HUES64 (cell line): ENCODE data around the gene ENTPD8.

Source experiments
- H3K27ac ChIP-seq: 2 replicates; pipeline ENCODE4 v1.7.0; 2013; ENCODE audit warnings: low read depth, low read length, inconsistent platforms
- H3K27me3 ChIP-seq: 2 replicates; pipeline ENCODE4 v1.6.1; 2013; ENCODE audit warnings: mild to moderate bottlenecking, low read length; ENCODE audit not compliant: insufficient read depth
- H3K36me3 ChIP-seq: 2 replicates; pipeline ENCODE4 v1.6.1; 2013; ENCODE audit warnings: mild to moderate bottlenecking, low read length; ENCODE audit not compliant: insufficient read depth
- H3K4me1 ChIP-seq: 2 replicates; pipeline ENCODE4 v1.6.1; 2013; ENCODE audit warnings: mild to moderate bottlenecking, low read length, moderate library complexity; ENCODE audit not compliant: insufficient read depth
- H3K4me3 ChIP-seq: 2 replicates; pipeline ENCODE4 v1.5.1; 2013; ENCODE audit warnings: mild to moderate bottlenecking, low read length, moderate library complexity
- H3K9ac ChIP-seq: 2 replicates; pipeline ENCODE4 v1.6.1; 2013; ENCODE audit warnings: mild to moderate bottlenecking, low read depth, low read length
- H3K9me3 ChIP-seq: 2 replicates; pipeline ENCODE4 v1.6.1; 2013; ENCODE audit warnings: low read depth, low read length; ENCODE audit not compliant: insufficient read depth
- WGBS: fragments of 150-250, 120-280 bp; methylation state at CpG from one replicate; pipeline ENCODE4 v1.1.7; 2013; ENCODE audit warnings: missing lambda C conversion rate; 5-methylcytosine and 5-hydroxymethylcytosine counted together

Gene ENTPD8

DNA sequence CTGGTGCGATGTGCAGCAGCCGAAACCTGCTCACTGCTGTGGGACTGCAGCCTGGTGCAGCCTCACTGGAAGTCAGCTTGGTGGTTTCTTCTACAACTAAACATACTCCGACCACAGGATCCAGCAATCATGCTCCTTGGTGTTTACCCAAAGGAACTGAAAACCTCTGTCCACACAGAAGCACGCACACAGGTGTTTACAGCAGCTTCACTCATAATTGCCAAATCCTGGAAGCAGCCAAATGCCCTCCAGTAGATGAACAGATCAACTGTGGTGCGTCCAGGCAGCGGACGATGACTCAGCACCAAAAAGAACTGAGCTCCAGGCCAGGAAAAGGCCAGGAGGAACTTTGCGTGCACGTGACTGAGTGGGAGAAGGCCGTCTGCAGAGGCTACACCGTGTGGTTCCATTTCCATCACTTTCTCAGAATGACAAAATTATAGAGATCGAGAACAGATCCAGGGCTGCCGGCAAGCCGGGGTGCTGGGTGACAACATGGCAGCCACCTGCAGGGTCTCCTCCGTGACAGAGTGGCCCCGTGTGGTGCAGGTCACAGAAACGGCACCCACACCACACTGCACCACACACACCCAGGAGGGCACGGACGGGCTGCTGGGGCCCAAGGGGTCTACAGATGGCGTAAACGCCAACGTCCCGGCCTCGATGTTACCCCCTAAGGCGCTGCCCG, 41.1 kb upstream of the ENTPD8 start:
- 94% methylated on average over 26 of the region's 26 CpGs for WGBS

DNA sequence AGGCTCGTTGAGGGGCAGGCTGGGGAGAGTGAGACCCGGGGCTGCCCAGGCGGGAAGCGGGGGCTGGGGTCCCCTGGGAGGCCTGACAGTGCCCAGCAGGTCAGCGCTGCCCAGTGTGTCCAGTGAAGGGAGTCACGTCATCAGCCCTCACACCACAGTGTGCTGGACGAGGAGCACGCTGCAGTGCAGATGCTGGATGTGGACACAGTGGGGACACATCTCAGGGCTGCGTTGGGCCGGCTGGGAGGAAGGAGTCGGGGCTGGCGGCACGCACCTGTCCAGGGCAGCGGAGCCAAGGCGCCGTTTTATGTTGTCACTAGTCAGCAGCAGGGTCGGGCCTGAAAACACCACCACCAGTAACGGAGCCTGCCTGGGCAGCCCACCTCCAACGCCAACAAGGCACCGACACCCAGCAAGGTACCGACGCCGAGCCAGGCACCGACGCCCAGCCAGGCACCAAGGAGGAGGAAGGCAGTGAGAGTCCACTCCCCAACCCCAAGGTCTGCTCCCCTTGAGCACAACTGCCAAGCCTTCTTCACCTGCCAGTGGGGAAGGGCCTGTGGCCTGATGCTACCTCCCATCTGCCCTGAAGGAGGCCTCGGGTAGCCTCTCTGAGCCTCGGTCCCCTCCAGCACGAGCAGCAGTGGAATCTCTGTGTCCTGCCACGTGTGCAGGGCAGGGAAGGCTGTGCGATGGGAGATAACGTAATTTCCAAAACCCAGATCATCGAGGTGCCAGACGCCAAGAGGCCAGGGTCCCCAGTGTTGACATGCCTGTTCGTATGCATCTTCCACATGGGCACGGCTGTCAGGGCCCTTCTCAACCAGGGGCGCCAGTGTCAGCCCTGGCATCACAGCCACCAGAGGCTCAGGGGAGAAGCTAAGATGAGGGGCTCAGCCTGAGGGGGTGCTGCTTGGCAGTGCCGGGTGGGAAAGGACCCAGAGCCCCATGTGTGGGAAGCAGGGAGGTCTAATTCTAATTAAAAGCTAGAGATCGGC, 39.8 kb upstream of the ENTPD8 start:
- Histone ChIP-seq H3K4me3 (no peak overlapping the region), H3K27ac (no peak overlapping the region), H3K9me3 (peaks cover 3% of the 10 kb centered on the region; the same call in 1 of the 2 replicates), H3K36me3 (no peaks in the 10 kb centered on the region), H3K9ac (no peak overlapping the region), H3K4me1 (no peaks in the 10 kb centered on the region), H3K27me3 (no peaks in the 10 kb centered on the region)
- 94% methylated on average over 38 of the region's 38 CpGs for WGBS

More for the DNA sequence above, 41.1 kb upstream of the ENTPD8 start:
- Histone ChIP-seq H3K4me3 (no peak overlapping the region), H3K36me3 (no peaks in the 10 kb centered on the region), H3K9ac (no peak overlapping the region), H3K27me3 (no peaks in the 10 kb centered on the region), H3K4me1 (no peaks in the 10 kb centered on the region), H3K9me3 (no peaks in the 10 kb centered on the region), H3K27ac (no peak overlapping the region)

GRCh38 chr9:137479892-137480685, 38.9 kb upstream of the ENTPD8 start:
- H3K9me3 ChIP-seq, result peaks cover 8% of the 10 kb centered on the region
- no peak overlapping the region for H3K9ac ChIP-seq
- H3K4me3 ChIP-seq, result no peak overlapping the region
- no peak overlapping the region for H3K27ac ChIP-seq
- no peaks in the 10 kb centered on the region for H3K4me1 ChIP-seq
- no peaks in the 10 kb centered on the region for H3K36me3 ChIP-seq
- whole genome bisulfite sequencing, result 90% methylated on average over 32 of the region's 32 CpGs
- H3K27me3 ChIP-seq, result no peaks in the 10 kb centered on the region

GRCh38 chr9:137478962-137479861, 38.1 kb upstream of the ENTPD8 start:
- Histone ChIP-seq H3K9ac (no peak overlapping the region), H3K27ac (no peak overlapping the region), H3K27me3 (no peaks in the 10 kb centered on the region), H3K4me3 (no peak overlapping the region), H3K9me3 (peaks cover 8% of the 10 kb centered on the region), H3K36me3 (no peaks in the 10 kb centered on the region), H3K4me1 (no peaks in the 10 kb centered on the region)
- 87% methylated on average over 36 of the region's 36 CpGs for WGBS

DNA sequence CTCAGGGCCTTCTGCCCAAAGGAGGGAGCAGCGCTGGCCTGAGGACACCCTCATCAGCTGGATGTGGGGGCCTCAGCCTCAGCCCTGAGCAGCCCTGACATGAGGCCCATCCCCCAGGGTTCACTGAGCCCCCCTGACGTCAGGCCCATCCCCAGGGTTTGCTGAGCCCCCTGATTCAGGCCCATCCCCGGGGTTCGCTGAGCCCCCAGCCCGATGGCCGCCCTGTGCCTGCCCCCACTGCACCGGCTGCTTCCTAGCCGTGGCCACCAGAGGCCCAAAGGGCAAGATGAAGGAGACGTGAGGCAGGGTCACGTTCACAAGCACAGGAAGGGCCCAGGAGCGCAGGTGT, 37.4 kb upstream of the ENTPD8 start:
- H3K9ac ChIP-seq, result no peak overlapping the region
- peaks cover 8% of the 10 kb centered on the region for H3K9me3 ChIP-seq
- 88% methylated on average over 11 of the region's 11 CpGs for WGBS
- no peak overlapping the region for H3K4me3 ChIP-seq
- no peaks in the 10 kb centered on the region for H3K27me3 ChIP-seq
- no peaks in the 10 kb centered on the region for H3K4me1 ChIP-seq
- no peak overlapping the region for H3K27ac ChIP-seq
- no peaks in the 10 kb centered on the region for H3K36me3 ChIP-seq

- H3K4me1 ChIP-seq, result no peaks in the 10 kb centered on the region
Measured at GRCh38 chr9:137477778-137478612, 36.8 kb upstream of the ENTPD8 start.

DNA sequence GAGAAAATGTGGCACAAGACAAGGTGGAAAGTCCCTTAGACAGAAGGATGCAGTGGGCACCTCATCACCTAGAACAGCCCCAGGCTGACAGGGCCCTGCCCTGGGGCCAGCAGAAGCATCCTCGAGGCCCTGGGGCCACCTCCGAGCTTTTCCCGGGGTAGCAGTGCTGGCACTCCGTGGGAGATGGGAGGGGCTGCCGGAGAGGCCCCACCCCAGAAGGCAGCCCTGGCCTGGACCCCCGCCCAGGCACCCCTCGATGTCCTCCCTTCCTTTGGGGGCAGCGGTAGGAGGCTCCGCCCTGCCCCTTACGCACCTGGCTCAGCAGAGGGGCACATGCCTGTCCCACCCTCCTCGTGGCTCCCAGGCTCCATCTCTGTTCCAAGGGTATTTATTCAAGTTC, 35.7 kb upstream of the ENTPD8 start:
- no peak overlapping the region for H3K27ac ChIP-seq
- H3K9me3 ChIP-seq, result peaks cover 8% of the 10 kb centered on the region
- no peak overlapping the region for H3K4me3 ChIP-seq
- no peaks in the 10 kb centered on the region for H3K4me1 ChIP-seq
- H3K36me3 ChIP-seq, result no peaks in the 10 kb centered on the region
- H3K27me3 ChIP-seq, result no peaks in the 10 kb centered on the region
- H3K9ac ChIP-seq, result no peak overlapping the region
- 92% methylated on average over 11 of the region's 11 CpGs for WGBS

More at GRCh38 chr9:137477778-137478612, 36.8 kb upstream of the ENTPD8 start:
- 94% methylated on average over 28 of the region's 29 CpGs for WGBS
- Histone ChIP-seq H3K9ac (no peak overlapping the region), H3K36me3 (no peaks in the 10 kb centered on the region), H3K9me3 (peaks cover 8% of the 10 kb centered on the region), H3K4me3 (no peak overlapping the region), H3K27me3 (no peaks in the 10 kb centered on the region), H3K27ac (no peak overlapping the region)

DNA sequence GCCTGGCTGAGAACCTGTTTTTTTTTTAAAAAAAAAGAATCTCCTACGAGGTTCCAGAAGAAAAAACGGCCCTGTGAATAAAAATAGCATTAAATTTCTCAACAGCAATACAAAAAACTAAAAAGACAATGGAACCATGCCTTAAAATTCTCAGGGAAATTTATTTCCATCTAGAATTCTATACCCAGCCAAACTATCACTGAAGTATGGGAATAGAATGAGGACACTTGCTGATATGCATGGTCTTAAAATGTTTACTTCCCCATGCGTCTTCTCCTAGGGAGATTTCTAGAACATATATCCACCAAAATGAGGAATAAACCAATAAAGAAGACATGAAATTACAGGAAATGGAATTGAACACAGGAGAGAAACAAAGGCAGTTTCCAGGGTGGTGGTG, 34.5 kb upstream of the ENTPD8 start:
- H3K27me3 ChIP-seq, result no peaks in the 10 kb centered on the region
- peaks cover 8% of the 10 kb centered on the region for H3K9me3 ChIP-seq
- no peak overlapping the region for H3K9ac ChIP-seq
- H3K4me3 ChIP-seq, result no peak overlapping the region
- H3K27ac ChIP-seq, result no peak overlapping the region
- H3K4me1 ChIP-seq, result no peaks in the 10 kb centered on the region
- no peaks in the 10 kb centered on the region for H3K36me3 ChIP-seq
- 74% methylated on average over 2 of the region's 3 CpGs for WGBS

GRCh38 chr9:137474271-137474670, 33.1 kb upstream of the ENTPD8 start:
- peaks cover 8% of the 10 kb centered on the region for H3K9me3 ChIP-seq
- WGBS, result 95% methylated on average over 18 of the region's 18 CpGs

DNA sequence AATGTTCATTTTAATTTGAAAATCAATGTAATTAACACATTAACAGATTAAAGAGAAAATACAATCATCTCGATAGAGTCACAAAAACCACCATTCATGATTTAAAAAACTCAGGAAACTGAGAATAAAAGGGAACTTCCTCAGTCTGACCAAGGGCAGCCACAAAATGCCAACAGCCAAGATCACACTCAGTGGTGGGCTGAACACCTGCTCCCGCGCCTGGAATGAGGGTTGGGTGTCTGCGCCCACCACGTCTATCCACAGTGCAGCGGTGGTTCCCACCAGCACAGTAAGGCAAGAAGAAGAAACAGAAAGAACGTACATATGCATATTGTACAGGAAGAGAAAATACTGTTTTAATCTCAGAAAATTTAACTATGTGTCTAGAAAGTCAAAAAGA, 29.6 kb upstream of the ENTPD8 start:
- no peaks in the 10 kb centered on the region for H3K27me3 ChIP-seq

More at GRCh38 chr9:137474271-137474670, 33.1 kb upstream of the ENTPD8 start:
- H3K4me1 ChIP-seq, result no peaks in the 10 kb centered on the region
- no peaks in the 10 kb centered on the region for H3K27me3 ChIP-seq
- H3K36me3 ChIP-seq, result no peaks in the 10 kb centered on the region
- H3K4me3 ChIP-seq, result no peak overlapping the region
- H3K9ac ChIP-seq, result no peak overlapping the region
- no peak overlapping the region for H3K27ac ChIP-seq

More for the DNA sequence above, 29.6 kb upstream of the ENTPD8 start:
- Histone ChIP-seq H3K4me3 (no peak overlapping the region), H3K9ac (no peak overlapping the region), H3K27ac (no peak overlapping the region), H3K9me3 (peaks cover 2% of the 10 kb centered on the region; the same call in 1 of the 2 replicates), H3K36me3 (no peaks in the 10 kb centered on the region), H3K4me1 (no peaks in the 10 kb centered on the region)
- 91% methylated on average over 7 of the region's 7 CpGs for WGBS
